ENCODE results near the gene MSH4.
"Not testable (repeated sequence)": the region's sequence is repeated elsewhere in the genome, so short reads cannot be mapped to it uniquely, and the experiment has no call there.

DNA sequence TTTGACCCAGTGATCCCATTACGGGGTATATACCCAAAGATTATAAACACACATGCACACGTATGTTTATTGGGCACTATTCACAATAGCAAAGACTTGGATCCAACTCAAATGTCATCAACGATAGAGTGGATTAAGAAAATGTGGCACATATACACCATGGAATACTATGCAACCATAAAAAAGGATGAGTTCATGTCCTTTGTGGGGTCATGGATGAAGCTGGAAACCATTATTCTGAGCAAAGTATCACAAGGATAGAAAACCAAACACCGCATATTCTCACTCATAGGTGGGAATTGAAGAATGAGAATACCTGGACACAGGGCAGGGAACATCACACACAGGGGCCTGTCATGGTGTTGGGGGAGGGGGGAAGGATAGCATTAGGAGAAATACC, 12.8 kb upstream of the MSH4 start:
- not testable (repeated sequence) for TF ChIP-seq CTCF (IDR thresholded peaks at IDR 0.05; ENCODE audit: low read length); EZH2 (IDR thresholded peaks at IDR 0.05; ENCODE audit: borderline replicate concordance, low read length)

All from OCI-LY1 (cell line).